ENCODE results near the gene HMGCS2.

HMGCS2 gene

DNA sequence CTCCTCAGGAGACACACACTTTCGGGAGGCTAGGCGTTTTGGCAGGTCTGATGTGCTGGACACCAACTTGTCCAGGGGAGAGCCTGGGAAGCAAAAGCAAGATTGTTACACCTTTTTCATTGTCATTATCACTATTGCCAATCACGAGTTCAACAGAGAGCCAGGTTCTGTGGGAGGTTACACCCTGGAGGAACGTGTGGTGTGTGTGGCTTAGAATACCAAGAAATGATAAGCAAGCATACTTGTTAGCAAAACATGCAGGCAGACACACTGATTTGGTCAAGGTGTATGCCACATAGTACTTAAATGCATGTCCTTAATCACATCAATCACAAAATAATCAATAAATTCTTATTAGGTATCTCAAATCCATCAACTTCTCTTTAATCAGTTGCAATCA, 16.1 kb downstream of the HMGCS2 start:
- no peak for DNase-seq

DNA sequence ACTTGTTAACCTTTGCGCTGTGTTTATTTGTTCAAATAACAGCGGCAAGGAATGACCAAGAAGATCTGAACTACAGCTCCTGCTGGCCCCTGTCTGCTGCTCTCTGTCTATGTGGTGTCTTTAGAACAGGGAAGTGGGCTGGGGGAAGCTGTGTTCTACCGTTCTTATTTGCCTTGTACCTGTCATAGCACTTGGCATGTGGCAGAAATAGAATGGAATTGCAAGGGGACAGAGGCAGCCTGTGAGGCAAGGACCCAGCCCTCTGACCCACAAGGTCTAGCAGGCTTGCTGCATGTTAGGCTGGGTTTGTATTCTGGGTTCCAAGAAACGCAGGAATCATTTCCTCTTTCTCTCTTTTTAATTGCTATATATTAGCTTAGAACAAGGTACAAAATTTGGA, 20.7 kb downstream of the HMGCS2 start:
- DNase-seq: no peak

DNA sequence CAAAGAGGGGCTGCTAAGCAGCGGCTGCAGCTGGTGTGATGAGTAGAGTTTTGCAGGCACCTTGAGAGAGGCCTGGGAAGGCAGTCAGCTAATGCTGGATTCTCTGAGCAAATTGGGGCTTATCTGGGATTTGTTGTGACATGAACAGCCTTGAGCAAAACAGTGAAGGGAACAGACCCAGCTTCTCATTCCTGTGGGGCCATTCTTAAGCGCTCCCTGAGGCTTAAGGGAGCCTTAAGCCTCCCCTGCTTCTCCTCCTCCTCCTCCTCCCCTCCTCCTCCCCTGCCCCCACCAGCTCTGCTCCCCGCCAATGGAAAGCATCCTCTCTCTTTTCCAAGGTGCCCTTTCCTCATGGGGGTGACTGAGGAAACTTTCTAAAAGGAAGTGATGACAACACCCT, 21.3 kb downstream of the HMGCS2 start:
- DNase-seq: no peak

DNA sequence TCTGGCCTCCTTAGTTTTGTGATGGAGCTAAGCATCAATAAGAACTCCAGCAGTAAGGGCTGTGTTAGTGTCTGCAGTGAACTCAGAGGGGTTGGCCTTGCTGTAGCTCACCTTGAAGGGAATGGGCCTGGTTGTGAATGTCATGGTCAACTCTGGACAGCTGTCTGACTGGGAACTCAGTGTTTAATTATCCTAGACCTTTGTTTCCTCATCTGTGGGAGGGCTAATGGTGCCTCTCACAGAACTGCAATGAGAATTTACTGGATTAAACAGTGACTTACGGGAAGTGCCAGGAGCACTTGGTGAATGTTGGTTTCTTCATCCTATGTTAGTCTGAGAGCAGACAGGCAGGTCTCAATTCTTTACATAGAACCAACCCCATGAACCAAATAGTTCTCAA, 23.7 kb downstream of the HMGCS2 start:
- no peak for DNase-seq

- DNase-seq: no peak
Measured at GRCh38 chr1:119744598-119744942, 24.1 kb downstream of the HMGCS2 start.

DNA sequence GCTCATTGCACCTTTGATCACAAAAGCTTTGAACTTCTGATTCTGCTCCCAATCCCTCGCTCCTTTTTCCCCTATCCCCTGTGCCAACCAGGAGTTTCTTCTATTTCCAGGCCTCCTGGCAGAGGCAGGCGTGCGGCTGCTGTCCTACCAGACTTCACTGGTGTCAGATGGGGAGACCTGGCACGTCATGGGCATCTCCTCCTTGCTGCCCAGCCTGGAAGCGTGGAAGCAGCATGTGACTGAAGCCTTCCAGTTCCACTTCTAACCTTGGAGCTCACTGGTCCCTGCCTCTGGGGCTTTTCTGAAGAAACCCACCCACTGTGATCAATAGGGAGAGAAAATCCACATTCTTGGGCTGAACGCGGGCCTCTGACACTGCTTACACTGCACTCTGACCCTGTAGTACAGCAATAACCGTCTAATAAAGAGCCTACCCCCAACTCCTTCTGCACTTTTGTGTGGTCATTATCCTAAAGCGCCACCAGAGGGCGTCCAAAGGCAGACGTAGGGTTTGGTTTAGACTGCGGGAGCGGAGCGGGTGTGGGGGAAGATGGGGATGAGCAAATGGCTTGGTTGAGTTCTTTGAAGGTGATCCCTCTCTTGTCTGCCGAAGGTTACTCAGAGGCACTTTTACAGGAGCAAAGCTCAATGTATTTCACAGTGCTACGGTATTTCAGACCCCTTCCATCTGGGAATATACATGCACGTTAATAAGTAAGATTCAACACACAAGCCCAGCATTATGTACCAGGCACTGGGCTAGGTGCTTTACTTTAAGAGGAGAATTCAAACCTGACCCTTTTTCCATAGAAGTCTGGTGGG, 24.7 kb downstream of the HMGCS2 start:
- peak; percentile 53 to 61 for DNase-seq

DNA sequence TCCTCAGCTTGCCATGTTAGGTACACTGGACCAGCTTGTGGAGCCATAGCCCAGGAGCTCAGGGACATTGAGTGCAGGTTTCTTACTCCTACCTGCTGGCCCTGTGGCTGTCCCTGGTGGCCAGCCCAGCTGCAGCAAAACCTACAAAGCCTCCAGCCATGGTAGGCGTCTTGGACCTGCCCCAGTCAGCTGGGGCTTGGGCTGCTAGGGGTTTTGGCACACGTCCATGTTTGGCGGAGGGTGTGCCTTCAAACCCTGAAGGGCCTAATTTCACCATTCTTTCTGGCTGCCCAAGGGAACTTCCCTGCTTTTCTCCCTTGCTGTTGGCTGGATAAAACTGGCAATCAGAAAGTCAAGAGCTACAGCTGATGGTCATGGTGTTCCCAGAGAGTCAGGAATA, 25.4 kb downstream of the HMGCS2 start:
- DNase-seq: no peak

DNA sequence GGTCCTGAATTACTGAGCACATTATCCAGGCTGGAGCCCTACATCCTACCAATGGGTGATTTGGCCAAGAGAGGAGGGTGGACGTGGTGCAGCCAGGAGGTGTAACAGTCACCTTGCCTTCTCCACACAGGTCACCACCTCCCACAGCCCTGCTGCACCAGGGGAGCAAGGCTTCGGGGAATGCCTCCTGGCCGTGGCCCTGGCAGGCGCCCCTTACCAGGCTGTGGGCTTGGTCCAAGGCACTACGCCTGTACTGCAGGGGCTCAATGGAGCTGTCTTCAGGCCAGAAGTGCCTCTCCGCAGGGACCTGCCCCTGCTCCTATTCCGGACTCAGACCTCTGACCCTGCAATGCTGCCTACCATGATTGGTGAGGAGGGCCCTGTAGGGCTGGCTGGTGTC, 26.0 kb downstream of the HMGCS2 start:
- no peak for DNase-seq

- DNase-seq: no peak
Measured at GRCh38 chr1:119742202-119742601, 26.5 kb downstream of the HMGCS2 start.

DNA sequence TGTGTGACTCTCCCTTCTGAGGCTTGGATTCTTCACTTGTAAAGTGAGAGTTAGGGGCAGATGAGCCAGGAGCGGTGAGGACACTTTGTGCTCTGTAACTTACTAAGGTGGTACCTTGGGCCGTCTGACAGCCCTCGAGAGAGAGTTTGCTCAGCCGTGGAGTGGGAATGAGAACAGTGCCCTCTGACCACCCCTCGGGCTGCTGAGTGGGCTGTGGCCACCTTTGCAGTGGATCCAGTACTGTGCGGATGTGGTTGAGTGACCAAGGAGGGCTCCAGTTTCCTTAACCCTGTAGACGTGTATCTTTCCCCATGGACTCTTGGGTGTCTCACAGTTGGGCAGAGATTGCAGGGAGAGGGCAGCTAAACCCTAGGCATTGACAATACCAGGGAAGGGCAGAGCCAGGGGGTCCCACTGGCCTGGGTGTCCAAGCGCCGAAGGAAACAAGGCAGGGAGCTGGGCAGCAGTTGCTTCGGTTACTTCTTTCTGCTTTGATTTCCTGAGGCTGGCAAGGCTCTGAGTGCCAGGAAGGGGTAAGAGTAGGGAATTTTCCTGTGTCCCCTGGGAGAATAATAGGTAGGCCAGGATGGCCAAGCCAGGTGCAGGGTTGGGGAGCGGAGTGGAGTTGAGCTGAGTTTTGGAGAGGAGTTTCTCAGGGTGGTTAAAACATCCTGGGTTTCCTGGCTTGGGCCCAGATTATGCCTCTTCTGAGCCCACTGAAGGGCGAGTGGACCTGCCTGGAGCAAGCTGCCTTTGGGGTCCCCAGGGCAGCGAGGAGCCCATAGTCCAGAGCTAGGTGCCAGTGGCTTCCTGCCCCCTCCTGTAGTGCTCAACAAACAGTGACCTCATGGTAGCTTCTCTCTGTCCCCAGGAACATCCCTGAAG, 27.6 kb downstream of the HMGCS2 start:
- DNase-seq: no peak

GRCh38 chr1:119740261-119740660, 28.4 kb downstream of the HMGCS2 start:
- DNase-seq: no peak

DNA sequence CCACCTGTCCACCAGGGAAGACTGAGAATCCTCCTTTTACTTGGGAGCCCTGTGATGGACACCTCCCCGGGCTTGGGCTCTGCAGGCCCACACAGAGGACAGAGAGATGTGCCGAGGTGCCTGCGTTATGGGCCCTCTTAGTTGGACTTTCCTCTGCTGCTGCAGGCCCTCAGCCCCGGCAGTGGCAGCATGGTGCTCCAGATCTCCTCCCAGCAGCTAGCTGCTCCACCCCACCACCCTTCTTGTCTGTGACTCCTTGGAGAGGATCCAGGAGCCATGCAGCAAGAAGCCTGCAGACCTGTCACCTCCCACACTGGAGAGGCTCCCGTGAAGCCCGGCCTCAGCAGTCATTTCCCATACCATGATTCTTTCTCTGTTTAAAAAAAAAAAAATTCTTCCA, 29.6 kb downstream of the HMGCS2 start:
- no peak for DNase-seq

- no peak for DNase-seq
Measured at GRCh38 chr1:119738100-119738720, 30.5 kb downstream of the HMGCS2 start.

DNA sequence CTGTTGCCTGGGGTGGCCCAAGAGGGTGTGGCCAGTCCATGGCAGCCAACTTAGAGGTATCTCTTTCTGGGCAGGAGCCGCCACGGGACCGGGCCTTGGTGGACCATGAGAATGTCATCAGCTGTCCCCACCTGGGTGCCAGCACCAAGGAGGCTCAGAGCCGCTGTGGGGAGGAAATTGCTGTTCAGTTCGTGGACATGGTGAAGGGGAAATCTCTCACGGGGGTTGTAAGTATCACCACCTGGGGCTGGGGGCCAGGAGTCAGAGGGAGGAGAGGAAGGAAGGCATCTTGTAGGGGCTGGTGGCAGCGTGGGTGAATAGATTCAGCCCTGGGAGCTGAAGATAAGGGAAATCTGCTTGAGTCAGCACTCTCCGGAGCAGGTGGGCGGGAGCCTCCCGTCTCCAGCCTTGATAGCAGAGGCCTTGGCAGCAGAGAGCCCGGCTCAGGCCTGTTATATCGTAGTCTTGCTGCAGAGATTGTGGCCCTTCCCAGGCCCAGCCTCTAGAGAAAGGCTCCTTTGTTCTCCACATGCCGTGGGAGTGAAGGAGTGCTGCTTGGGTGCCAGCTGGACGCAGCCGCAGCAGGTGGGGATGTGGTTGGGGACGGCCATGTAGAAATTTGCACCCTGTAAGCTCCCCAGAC, 31.5 kb downstream of the HMGCS2 start:
- DNase-seq: no peak

GRCh38 chr1:119736649-119737039, 32.1 kb downstream of the HMGCS2 start:
- no peak for DNase-seq

- no peak for DNase-seq
Measured at GRCh38 chr1:119735217-119735616, 33.5 kb downstream of the HMGCS2 start.

- DNase-seq: no peak
Measured at GRCh38 chr1:119733754-119734153, 35.0 kb downstream of the HMGCS2 start.

DNA sequence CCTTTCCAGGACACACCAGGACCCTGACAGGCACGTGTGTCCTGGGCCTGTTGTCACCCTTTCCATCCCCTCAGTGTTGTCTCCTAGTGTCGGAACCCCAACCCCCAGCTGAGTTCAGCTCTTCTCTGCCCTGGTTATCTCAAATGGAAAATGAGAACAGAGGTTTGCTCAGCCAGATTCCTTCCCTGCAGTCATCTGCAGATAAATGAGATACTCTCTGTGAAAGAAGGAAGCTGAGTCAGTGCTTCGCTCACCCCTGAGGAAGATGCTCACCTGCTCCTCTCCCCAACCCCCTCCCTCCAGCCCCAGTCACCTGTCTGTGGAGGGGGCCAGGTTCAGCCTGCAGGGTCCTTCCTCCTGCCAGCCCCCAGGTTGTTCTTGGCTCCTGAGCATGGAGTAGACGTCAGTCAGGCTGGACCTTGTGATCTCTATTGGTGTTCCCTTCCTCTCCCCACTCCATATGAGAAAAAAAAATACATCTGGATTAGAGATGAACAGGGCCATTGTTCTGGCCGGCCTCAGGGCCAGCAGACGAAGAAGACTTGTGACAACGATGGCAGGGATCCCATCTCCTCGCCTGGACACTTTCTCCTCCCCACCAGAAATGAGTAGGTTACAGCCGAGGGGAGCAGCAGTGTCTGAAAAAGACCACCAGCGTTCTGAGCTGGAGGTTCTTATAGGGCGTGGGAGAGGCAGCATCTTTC, 36.1 kb downstream of the HMGCS2 start:
- no peak for DNase-seq

GRCh38 chr1:119731741-119732430, 36.8 kb downstream of the HMGCS2 start:
- DNase-seq: no peak

DNA sequence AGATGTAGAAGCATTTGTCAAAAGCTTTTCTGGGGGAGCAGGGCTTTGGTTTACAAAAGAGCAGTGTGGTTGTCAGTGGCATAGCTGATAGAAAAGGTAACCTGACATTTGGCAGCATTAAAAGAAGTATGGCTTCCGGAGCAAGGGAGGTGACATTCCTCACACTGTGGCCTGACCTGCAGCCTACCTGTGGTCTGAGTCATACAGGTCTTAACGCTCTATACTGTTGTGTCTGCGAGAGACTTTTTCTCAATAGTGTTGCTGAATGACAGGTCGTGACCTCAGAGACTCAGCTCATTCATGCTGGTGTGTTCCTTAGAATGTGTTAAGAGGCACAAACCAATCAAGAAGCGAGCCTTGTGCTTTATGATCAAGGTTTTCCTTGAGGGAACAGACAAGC, 37.6 kb downstream of the HMGCS2 start:
- no peak for DNase-seq

DNA sequence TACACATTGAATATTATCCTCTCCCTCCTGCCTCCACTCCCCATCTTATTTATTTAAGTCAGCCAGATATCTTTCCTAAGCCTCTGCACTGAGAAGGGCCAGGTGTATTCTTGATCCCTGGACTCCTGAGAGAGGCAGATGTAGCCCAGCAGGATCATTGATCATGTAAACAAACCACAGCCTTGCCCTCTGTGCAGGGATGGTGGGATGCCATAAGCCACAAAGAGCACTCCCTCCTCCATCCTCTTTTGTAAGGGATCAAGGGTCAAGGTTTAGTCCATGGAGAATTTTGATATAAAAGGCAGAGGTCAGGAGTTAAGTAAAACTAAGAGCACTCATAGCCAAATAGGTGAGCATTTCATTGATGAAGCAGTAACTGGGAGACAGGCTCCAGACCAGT, 39.7 kb downstream of the HMGCS2 start:
- DNase-seq: no peak

DNA sequence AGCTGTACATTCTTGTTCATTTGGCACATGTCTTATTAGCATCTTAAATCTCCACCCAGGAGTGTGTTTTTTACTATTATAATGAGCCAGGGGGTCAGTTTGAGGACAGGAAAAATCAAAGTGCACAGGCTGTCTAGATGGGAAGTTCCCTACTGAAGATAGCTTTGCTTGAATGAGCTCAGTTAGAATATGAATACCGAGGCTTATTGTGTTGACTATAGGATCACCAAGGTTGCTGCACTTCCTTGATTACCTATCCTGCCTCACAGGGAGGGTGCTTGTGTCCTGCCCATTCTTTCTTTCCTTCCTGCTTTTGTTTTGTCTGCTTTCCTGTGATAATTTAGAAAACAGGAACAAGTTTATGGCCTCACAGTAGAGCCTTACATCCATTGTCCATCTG, 40.7 kb downstream of the HMGCS2 start:
- DNase-seq: no peak

Data from activated CD4-positive, alpha-beta T cell treated with anti-CD3 and anti-CD28 coated beads, Interleukin-2, amount 50 U/mL, for 48 hours (primary cell).